CD4-positive, alpha-beta T cell treated with Interleukin-6 for 4 hours (primary cell): ENCODE measurements around the gene TTBK2.
"Not testable (repeated sequence)": the region's sequence is repeated elsewhere in the genome, so short reads cannot be mapped to it uniquely, and the experiment has no call there.

Experiments
- DNase-seq: peaks from one replicate; pipeline ENCODE4 v3.0.0-alpha.2; 2020; ENCODE audit warnings: mixed read lengths

Gene TTBK2

DNA sequence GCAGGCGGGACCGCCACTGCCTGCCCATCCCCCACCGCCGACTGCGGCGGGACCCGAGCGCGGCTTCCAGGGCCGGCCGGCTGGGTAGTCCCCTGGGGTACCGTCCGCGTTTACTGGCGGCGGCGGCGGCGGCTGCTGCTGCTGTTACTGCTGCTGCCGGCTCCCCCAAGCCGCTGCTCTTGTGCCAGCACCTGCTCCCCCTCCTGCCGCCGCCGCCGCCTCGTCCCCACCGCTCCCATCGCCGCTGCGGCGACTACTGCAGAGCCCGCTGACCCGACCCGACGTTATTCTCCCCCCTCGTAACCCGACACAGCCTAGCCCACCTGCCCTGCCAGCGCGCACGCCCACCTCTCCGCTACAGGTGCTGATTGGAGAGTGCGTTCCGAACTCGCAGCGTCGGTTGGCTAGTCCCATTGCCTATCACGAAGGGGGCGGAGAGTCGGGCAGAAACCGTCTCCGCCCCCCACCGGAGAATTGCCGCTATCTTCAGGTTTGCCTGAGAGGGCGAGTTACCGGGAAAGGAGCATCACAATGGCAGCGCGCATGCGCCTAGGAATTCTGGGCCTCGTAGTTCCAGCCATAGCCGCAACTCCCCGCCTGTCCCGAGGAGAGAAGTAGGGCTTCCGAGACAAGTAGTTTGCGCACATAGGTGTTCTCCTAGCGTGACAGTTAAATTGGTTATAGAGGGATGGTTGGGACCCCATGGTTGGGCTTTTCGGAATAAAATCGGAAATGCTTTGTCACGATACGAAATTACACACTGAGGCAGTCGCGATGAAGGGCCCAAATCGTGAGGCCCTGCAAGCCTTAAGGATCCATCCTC, at the start of gene TTBK2:
TSS of gene TTBK2 (minus strand) at position 260 of the 823 bp plus-strand sequence. CDS start 42,161 bp downstream, outside the sequence.
- peak; percentile 98 for DNase-seq

DNA sequence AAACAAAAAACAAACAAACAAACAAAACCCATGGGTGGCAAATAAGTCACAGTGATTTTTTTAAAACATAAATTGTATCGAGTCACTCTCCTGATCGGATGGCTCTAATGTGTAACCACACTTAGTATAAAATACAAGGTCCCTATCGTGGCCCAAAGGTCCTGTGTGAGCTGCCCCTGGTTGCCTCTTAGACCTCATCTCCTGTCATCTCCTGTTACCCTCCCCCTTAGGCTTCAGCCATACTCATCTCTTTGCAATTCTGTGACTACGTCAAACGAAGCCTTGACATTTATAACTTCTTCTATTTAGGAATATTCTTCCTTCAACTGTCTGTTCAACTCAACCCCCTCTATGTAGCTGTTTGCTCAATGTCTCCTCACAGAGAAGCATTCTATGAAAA, 43.9 kb upstream of the TTBK2 start:
- DNase-seq, result no peak

DNA sequence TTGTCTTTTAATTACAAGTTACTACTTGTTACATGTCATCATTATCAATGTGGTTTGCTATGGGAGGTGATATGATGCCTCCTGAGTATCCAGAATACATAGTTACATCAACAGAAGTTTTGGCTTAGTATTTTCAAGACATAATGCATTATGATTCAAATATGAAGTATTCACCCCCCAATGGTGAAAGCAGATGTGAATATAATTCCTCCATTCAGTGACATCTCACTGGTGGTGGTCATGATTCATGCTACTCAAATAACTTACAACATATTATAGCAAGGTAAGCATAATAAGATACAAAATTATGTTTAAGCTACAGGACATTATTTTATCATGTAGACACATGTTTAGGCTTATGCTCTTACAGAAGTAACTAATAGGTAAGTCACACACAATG, 34.9 kb upstream of the TTBK2 start:
- no peak for DNase-seq

DNA sequence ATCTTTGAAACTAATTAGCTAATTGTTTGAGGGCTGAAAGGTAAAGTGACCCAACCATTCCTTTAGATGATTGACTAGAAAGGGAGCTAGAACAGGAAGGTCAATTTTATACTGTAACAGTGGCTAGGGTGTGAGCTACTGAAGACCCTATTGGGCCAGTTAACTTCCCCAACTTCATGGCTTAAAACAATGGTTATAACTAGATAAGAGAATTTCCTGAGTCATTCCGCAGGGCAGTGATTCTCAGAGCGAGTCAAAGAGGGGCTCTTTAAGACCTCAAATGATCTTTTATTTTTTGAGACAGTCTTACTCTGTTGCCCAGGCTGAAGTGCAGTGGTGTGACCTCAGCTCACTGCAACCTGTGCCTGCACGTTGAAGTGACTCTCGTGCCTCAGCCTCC, 33.7 kb upstream of the TTBK2 start:
- DNase-seq, result no peak

DNA sequence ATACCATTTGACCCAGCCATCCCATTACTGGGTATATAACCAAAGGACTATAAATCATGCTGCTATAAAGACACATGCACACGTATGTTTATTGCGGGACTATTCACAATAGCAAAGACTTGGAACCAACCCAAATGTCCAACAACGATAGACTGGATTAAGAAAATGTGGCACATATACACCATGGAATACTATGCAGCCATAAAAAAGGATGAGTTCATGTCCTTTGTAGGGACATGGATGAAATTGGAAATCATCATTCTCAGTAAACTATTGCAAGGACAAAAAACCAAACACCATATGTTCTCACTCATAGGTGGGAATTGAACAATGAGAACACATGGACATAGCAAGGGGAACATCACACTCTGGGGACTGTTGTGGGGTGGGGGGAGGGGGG, 28.3 kb upstream of the TTBK2 start:
- not testable (repeated sequence) for DNase-seq

DNA sequence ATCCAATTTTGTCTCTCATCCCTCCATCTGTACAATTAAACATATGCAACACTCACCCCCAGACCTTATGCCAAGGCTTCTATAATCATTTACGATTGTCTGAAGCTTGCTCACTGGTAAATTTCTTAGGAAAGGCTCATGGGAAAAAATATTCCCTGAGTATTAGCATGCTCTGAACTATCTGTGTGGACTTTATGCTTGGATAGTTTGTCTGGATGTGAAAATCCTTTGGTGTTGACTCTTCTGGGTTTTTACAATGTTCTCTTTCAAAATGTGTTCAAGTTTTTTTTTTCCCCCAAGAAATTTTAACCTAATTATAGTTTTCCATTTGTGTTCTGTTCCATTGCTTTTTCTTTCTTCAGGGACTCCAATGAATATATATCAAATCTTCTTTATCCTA, 19.9 kb upstream of the TTBK2 start:
- no peak for DNase-seq

DNA sequence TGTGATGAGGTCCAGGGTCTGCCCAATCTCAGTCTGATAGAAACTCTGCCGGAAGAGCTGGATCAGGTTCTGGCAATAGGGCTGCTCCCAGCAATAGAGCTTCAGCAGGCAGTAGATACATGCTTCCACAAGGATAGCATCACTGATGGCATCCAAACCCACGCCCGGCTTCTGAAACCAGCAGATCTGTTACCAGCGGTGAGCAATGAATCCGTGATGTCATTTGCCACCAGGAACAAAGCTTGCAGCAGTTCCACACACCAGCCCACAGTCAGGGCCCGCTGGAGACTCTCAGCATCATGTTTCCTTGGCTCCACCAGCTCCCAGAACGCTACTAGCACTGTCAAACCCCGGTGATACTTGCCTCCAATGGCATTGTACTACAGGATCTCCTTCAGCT, 19.3 kb upstream of the TTBK2 start:
- DNase-seq, result no peak

DNA sequence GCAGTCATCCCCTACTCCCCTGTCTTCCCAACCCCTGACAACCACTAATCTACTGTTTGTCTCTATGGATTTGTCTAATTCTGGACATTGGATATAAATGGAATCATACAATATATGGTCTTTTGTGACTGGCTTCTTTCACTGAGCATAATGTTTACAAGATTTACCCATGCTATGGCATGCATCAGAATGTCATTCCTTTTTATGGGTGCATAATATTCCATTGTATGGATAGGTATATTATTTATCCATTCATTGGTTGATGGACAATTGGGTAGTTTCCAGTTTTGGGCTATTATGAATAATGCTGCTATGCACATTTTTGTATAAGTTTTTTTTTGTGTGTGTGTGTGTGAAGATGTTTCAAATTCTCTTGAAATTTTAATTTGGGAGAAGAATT, 16.6 kb upstream of the TTBK2 start:
- DNase-seq, result no peak

DNA sequence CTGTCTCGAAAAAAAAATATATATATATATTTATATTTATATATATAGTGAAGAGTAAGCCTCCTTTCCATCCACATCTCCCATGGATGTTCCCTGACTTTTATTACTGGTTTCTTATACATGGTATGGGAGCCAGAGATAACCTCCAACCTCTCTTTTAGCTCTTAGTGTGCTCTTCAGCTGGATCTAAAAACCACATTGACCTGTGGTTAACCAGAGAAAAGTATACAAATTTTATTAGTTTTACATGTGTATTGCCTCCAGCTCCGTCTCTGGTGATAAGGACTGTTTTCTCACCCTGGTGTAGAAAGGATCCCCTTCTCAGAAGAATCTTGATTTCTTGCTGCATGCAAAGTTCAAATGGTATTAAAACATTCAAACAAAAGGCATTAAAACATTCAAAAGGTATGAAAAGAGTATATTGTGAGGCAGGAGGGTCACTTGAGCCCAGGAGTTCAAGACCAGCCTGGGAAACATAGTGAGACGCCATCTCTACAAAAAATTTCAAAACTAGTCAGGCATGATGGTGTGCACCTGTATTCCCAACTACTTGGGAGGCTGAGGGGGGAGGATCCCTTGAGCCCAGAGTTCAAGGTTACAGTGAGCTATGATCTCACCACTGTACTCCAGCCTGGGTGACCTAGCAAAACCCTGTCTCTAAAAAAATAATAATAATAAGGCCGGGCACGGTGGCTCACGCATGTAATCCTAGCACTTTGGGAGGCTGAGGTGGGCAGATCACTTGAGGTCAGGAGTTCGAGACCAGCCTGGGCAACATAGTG, 13.5 kb upstream of the TTBK2 start:
- DNase-seq, result no peak

DNA sequence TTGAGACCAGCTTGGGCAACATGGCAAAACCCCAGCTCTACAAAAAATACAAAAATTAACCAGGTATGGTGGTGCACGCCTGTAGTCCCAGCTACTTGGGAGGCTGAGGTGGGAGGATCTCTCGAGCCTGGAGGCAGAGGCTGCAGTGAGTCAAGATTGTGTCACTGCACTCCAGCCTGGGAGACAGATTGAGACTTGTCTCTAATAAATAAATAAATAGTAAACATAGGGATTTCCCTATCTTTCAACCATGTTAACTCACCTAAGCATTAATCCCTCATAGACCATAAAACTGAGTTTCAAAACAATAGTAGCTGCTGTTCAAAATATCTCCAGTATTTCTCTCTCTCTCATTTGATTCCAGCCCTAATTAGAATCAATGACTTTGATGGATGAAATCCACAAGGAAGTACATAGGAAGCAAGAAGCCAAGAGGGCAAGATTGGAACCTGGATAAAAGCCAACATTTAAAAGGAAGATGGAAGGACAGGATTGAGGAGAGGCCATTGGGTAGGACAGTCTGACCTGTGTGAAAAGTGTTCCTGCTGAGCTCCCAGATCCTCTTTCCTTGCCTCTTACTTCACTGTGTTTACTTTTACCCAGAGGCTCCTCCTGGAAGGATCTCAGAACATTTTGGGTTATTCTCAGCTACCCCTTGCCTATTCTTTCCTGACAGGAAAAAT, 12.4 kb upstream of the TTBK2 start:
- DNase-seq, result no peak

DNA sequence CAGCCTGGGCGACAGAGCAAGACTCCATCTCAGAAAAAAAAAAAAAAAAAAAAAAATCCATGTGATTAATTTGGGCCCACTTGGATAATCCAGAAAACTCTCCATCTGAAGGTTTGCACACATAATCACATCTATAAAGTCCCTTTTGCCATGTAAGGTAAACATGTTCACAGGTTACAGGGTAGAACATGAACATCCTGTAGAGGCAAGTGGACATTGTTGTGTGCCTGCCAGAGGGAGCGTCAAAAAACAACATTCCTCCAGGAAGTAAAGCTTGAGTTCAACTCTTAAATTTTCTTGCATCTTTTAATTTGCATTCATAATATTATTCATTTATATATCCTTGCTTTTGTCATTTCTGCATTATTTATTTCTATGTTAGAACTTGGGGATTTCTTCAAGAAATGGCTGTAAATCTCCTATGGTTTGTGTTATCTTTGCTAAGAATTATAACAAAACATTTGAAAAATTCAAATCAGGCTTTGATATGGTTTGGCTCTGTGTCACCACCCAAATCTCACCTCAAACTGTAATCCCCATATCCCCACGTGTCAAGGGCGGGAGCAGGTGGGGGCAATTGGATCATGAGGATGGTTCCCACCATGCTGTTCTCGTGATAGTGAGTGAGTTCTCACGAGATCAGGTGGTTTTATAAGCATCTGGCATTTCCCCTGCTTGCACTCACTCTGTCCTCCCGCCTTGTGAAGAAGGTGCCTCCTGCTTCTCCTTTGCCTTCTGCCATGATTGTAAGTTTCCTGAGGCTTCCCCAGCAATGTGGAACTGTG, 11.3 kb upstream of the TTBK2 start:
- DNase-seq, result no peak

DNA sequence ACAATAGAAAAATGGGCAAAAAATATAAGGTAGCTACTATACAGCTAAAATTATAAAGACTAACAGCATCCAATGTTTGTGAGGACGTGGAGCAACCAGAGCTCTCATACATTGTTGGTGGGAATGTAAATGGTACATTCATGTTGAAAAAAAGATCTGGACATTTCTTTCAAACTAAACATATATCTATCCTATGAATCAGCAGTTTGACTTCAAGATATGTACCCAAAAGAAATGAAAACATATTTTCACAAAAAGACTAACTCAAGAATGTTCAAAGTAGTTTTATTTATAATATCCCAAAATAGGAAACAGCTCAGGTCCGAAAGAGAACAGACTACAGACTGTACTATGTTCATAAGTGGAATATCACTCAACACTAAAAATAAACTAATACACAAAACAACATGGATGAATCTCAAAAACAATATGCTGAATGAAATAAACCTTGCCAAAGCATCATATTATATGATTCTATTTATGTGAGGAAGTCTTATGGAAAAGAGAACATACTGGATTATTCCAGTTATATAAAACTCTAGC, 8.8 kb upstream of the TTBK2 start:
- no peak for DNase-seq

DNA sequence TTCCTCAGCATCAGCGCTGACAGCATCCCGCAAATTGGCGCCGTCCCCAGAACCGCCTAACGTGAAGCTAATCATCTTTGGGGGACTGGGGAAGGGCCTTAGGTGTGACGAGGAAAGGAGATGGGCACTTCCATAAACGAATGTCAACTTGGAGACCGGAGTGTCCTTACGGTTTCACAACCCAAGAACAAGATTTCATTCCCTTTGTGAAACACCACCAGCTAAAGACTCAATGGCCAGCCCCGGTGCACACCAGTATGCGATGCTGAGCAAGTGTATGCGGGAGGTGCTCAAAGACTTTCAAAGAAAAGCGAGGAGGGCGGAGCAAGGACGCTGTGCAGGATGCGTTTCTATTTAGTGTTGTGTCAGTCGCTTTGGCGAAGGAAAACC, 759 bp upstream of the TTBK2 start:
- peak; percentile 66 for DNase-seq

DNA sequence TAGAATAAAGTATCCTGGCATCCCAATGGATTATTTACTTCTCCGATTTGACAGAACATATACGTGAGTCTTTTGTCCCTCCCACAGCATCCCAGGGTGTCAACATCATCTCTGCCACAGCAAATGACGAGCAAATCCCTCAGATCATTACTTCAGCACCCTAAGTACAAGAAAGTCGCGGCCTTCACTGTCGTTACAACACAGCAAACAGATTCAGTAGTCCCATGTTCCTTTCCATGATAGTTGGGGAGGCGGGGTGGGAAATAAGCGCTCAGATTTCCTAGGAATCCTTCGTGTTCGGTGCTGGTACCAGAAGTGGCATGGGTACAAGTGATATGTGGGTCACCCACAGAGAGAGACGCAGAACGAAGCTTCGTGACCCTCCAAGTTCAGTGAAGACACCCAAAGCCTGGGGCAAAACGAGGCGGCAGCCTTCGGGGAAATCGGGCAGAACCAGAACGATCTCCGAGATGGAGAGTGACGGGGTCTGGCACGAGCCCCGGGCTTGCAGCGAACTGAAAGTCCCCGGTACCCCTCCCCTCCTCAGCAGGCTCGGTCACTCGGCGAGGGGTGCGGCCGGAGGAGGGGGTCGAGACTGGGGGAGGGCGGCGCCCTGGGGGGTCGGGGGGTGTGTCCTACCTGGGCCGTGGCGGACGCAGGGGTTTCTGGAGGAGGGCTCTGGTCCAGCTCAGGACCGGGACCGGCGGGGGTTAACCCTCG, 619 bp downstream of the TTBK2 start:
- peak; percentile 28 for DNase-seq

DNA sequence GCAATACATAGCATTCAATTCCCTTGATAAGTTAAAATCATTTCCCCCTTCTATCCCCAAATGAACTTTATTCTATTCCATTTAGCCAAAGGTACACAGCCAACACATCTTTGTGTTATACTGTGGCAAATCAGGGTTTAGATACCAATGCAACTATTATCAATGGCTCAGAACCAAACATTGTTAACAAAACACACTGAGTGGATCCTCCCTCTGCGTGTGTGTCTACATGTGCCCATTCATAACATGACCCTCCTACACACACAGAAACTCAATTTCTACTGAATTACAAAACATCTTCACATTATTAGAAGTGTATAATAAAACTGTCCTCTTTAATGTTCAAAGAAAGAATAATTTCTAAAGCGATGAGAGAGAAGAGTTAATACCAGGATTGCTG, 1.3 kb downstream of the TTBK2 start:
- DNase-seq, result no peak

DNA sequence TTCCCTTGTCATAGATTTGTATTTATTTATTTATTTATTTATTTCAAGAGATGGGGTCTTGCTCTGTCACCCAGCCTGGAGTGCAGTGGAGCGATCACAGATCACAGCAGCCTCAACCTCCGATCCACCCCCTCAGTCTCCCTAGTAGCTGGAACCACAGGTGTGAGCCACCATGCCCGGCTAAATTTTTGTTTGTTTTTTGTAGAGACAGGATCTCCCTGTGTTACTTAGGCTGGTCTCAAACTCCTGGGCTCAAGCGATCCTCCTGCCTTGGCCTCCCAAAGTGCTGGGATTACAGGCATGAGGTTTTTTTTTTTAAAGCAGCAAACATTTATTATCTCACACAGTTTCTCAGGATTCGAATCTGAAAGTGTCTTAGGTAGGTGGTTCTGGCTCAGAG, 2.5 kb downstream of the TTBK2 start:
- no peak for DNase-seq

DNA sequence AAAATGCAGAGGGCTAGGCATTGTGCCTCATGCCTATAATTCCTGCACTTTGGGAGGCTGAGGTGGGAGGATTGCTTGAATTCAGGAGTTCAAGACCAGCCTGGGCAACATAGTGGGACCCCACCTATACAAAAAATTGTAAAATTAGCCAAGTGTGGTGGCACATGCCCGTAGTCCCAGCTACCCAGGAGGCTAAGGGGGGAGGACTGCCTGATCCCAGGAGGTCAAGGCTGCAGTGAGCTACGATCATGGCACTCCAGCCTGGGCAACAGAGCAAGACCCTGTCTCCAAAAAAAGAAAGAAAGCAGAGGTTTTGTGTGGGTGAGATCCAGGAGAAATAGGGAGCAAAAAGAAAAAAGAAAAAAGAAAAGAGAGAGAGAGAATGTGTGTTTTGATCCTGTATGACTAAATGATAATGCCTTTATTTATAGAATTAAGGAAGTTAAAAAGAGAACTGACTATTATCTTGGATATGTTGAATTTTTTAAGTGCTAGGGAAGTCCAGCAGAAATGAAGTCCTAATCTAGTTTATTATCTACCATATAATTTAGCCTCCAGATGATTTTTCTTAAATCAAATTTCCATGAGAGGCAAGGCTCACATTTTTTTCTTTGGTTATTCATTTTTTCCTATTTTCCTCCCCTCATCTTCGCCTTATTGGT, 4.8 kb downstream of the TTBK2 start:
- no peak for DNase-seq

DNA sequence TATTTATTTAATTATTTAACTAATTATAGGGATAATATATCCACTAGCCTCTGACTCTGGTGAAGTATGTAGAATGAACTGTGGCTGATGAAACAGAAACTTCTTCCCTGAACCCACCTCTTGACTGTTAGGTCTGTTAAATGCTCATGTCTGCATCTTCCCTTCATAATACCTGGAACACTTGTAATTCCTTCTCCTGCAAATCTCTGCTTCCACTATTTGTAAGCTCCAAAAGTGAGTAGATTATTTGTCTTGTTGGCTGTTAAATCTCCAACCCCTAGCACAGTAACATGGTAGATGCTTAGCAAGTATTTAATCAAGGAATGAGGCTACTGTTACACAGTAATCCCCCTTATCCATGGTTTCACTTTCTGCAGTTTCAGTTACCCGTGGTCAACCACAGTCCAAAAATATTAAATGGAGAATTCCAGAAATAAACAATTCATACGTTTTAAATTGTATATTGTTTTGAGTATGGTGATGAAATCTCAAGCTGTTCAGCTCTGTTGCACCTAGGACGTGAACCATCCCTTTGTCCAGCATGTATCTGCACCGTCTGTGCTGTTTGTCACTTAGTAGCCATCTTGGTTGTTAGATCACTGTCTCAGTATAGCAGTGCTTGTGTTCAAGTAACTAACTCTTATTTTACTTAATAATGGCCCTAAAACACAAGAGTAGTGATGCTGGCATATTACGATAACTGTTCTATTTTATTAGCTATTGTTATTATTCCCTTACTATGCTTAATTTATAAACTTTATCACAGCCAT, 5.7 kb downstream of the TTBK2 start:
- DNase-seq, result no peak

DNA sequence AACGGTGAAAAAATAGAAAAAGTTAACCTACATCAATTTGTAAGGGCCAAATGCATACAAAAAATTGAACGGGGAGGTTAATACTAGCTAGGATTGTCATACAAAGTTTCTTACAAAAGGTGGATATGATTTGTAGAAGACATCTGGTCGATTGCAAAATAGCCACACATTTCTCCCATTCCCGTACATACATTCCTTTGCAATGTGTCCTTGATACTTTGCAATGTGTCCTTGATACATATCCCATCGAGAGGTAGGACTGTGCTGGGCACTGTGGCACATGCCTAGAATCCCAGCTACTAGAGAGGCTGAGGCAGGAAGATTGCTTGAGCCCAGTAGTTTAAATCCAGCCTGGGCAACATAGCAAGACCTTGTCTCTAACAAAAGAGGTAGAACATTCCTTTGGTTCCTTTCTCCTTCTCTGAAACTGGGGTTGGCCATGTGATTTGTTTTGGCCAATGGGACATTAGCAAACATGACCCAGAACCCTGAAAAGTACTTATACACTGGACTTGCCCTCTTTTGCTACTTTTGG, 9.5 kb downstream of the TTBK2 start:
- DNase-seq, result no peak

DNA sequence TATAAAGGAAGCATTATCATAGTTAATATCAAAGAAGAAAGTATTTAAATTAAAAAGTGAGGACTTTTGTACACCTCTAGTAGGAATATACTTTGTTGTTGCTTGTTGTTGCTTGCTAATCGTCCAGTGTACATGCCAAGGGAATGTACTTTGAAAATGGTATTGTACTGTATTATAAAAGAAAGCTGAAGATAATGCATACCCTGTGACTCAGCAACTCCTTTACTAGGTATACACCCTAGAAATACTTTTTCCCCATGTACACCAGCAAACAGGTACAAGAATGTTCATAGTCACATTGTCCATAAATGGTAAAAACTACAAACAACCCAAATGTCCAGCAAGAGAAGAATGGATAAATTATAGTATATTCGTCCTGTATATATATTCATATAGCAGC, 12.0 kb downstream of the TTBK2 start:
- DNase-seq, result no peak
